ENCODE results near the gene CDR2. TPM values are rescaled to one million over a fixed set of nuclear protein-coding genes. Genes with fewer than 3 reads are reported as not detected.

The CDR2 gene
- total RNA-seq, 1 donor from 2014 or later, result 16.2 TPM

GRCh38 chr16:22297871-22298733, 76.3 kb downstream of the CDR2 start:
- ATAC-seq, result peak; percentile 66 to 71
- intact Hi-C loops (cut with DNase I), result loop anchor here (5.0 kb wide), 1 partner anchor 101 kb away; no protein-coding TSS in a partner anchor

GRCh38 chr16:22297114-22297870, 77.1 kb downstream of the CDR2 start, which contains the start of gene POLR3E:
Gene POLR3E (plus strand): TSS chr16:22297409. CDS start chr16:22302969, 5,560 bp downstream.
- no peaks in the 10 kb centered on the region for H3K27me3 ChIP-seq (ENCODE audit: low read depth)
- H3K27ac ChIP-seq, result peak within 1 kb of the TSS; percentile 92
- DNase-seq (peak; percentile 99), ATAC-seq (peak; percentile 97 to 99)
- peaks cover 4% of the 10 kb centered on the region for H3K36me3 ChIP-seq
- TF ChIP-seq CTCF (IDR thresholded peaks at IDR 0.05), result peak; percentile 93
- peaks cover 29% of the 10 kb centered on the region for H3K4me1 ChIP-seq
- peak within 1 kb of the TSS; percentile 95 for H3K4me3 ChIP-seq
- no peaks in the 10 kb centered on the region for H3K9me3 ChIP-seq
- intact Hi-C loops (cut with DNase I), result loop anchor here (5.0 kb wide), 1 partner anchor 100 kb away; no protein-coding TSS in a partner anchor

More at GRCh38 chr16:22297871-22298733, 76.3 kb downstream of the CDR2 start:
- peak; percentile 50 for DNase-seq
- H3K27ac ChIP-seq, result peak overlapping the region; percentile 92
- H3K4me1 ChIP-seq, result peaks cover 29% of the 10 kb centered on the region
- TF ChIP-seq CTCF (IDR thresholded peaks at IDR 0.05), result no peak
- H3K4me3 ChIP-seq, result peak overlapping the region; percentile 95
- H3K36me3 ChIP-seq, result peaks cover 10% of the 10 kb centered on the region
- H3K9me3 ChIP-seq, result no peaks in the 10 kb centered on the region
- H3K27me3 ChIP-seq (ENCODE audit: low read depth), result no peaks in the 10 kb centered on the region

- H3K9me3 ChIP-seq, result no peaks in the 10 kb centered on the region
- peak overlapping the region; percentile 95 for H3K4me3 ChIP-seq
- H3K27me3 ChIP-seq (ENCODE audit: low read depth), result no peaks in the 10 kb centered on the region
- intact Hi-C loops (cut with DNase I), result loop anchor here (5.0 kb wide), 1 partner anchor 99 kb away; no protein-coding TSS in a partner anchor
- ATAC-seq, result no peak
- H3K27ac ChIP-seq, result peak overlapping the region; percentile 7
- H3K36me3 ChIP-seq, result no peaks in the 10 kb centered on the region
- no peak for TF ChIP-seq CTCF (IDR thresholded peaks at IDR 0.05)
- H3K4me1 ChIP-seq, result peaks cover 29% of the 10 kb centered on the region
- no peak for DNase-seq
Observed at GRCh38 chr16:22296225-22297113, 78.0 kb downstream of the CDR2 start.

Other genes starting within 250 kb of the CDR2 start
- gene SDR42E2, start 212.1 kb downstream of the CDR2 start, total RNA-seq, result 0.24 TPM
- 35.2 TPM for gene EEF2K, start 168.3 kb downstream of the CDR2 start, total RNA-seq
- gene POLR3E, start 77.2 kb downstream of the CDR2 start, total RNA-seq, result 36.6 TPM
- gene NPIPB5, start 136.3 kb upstream of the CDR2 start, total RNA-seq, result 268 TPM